HG02798 (cell line): ENCODE measurements around the gene PTPN11.
"Not testable (repeated sequence)": the region's sequence is repeated elsewhere in the genome, so short reads cannot be mapped to it uniquely, and the experiment has no call there.

Source experiments
- ATAC-seq: cut with Tn5 transposase; IDR thresholded peaks from one replicate; pipeline ENCODE4 v1.9.1; 2021; ENCODE audit warnings: mild to moderate bottlenecking; ENCODE audit not compliant: unreplicated experiment, poor library complexity

PTPN11 gene

DNA sequence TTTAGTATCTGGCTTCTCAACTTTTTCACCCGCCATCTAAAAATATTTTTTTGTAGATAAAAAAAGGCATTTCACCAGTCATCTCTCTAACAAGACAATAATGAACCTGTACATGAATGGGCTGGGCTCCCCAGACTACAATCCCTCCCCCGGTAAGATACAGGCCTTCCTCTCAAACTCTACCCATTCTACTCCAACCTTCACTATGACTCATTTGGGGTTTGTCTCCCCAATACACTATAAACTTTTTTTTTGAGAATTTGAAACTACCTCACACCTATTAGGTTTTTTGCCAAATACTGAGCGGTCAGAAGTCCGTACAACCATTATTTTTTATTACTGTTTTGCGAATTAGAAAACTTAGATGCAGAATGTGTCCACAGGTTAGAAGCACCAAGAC lies 10.1 kb upstream of the PTPN11 start:
- no peak for ATAC-seq

DNA sequence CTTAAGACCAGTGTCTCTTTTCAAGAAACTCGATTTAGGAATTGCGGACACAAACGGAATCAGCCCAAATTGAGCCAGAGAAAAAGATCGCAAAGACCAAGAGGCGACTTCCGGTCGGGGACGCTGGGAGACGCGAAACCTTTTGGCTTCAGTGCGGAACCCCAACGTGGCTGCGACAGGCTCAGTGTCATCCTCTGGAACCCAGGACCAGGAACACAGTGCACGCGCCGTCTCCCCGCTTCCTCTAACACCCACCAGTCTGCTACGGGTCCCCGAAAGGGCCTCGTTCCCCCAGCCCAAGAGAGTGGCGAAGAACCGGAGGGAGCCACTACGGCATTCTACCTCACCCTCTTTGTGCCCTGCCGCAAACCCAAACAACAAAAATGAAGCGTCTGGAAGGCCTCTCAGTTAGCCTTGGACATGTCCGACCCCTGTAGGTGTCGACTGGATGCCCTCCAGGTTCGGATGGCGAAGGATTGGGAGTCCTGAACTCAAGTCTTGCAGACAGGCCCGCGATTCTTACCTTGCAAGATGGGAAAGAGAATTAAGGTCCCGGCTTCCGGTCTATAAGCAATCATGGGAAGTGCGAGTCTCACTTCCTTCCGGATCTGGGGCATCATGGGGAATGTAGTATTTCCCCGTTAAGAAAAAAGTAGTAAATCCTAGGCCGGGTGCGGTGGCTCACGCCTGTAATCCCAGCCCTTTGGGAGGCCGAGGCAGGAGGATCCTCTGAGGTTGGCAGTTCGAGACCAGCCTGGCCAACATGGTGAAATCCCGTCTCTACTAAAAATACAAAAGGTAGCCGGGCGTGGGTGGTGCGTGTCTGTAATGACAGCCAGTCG lies 9.5 kb upstream of the PTPN11 start, which contains the start of gene RPL6:
RPL6 (minus strand) TSS at position 542 of the 842 bp plus-strand sequence. CDS start 949 bp downstream, outside the sequence.
- ATAC-seq = peak; percentile 83

DNA sequence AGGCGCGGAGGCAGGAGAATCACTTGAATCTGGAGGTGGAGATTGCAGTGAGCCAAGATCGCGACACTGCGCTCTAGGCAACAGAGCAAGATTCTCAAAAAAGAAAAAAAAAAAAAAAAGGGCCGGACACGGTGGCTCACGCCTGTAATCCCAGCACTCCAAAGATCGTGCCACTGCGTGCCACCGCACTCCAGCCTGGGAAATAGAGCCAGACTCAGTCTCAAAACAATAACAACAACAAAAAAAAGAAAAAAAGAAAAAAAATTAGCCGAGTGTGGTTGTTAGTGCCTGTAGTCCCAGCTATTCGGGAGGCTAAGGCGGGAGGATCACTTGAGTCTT lies 8.9 kb upstream of the PTPN11 start:
- no peak for ATAC-seq

DNA sequence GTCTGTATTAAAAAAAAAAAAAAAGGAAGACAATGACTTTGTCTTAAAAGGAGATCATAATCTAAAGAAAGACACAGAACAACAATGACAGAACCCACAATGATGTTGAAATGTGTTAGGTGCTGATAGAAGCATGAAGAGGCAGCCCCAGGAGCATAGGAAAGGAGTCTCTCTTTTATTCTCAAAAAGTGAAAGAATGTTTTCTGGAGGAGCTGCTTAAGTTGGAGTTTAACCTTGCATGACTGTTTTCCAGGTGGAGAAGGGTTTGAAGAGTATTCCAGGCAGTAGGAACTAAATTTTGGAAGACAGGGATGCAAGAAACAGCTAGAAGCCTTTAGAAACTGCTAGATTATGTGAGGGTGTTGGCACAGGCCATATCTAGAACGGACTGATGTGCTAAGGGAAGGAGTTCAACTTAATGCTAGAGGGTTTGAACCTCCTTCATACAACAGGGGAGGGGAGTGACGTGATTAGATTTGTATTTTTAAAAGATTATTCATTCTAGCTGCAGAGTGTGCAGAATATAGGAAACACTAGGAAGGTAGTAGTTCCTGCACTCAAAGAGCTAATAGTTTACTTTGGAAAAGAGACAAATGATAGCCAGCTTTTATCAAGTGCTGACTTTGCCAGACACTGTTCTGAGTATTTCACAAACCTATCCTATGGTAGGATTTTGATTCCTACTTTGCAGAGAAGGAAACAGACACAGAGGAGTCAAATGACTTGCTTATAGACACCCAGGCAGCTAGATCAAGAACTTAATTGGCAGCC lies 4.7 kb upstream of the PTPN11 start:
- ATAC-seq = no peak

DNA sequence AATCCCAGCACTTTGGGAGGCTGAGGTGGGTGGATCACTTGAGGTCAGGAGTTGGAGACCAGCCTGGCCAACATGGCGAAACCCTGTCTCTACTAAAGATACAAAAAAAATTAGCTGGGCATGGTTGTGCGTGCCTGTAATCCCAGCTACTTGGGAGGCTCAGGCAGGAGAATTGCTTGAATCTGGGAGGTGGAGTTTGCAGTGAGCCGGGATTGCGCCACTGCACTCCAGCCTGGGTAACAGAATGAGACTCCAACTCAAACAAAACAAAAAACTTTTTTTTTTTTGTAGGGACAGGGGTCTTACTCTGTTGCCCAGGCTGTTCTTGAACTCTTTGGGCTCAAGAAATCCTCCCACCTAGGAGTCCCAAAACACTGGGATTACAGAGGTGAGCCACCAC lies 3.3 kb upstream of the PTPN11 start:
- not testable (repeated sequence) for ATAC-seq

DNA sequence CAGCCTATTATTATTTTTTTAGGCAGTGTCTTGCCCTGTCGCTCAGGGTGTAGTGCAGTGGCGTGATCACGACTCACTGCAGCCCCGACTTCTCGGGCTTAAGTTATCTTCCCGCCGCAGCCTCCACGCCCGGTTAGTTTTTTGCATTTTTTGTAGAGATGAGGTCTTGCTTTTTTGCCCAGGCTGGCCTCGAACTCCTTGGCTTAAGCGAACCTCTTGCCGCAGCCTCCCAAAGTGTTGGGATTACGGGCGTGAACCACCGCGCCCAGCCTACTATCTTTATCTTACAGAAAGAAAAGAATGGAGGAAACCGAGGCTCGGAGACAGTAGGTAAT lies 507 bp upstream of the PTPN11 start:
- ATAC-seq = no peak

DNA sequence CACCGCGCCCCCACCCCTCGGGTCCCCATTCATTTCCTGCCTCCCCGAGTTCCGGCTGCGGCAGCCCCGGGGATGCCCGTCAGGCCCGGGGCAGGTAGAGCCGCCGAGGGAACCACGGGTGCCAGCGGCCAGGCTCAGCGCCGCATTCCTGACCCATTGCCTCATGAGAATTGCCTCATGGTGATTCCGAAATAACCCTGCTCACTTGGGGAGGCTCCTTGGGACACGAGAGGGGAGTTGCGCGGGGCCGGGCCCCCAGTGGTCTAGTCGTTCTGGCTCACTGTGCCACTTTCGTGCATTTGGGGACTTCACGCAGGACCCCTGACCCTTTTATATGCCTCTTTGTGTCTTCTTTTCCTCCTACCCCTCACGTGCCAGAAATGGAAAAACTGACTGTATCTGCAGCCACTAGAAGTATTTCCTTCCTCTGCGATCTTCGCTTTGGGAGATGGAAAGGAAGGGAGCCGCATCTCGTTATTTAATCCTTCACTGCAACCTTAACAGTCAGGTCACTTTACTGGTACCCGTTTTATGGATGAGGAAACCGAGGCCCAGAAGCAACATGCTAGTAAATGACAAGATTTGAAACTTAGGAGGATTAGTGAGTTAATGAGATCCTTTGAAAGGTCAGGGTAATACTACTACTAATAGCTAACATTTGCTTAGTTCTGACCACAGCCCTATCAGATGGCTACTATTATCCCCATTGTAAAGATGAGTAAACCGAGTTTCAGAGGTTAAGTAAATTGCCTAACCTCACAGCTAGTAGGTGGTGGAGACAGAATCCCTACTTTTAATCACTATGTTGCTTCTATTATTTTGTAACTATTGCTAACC lies 768 bp downstream of the PTPN11 start:
- no peak for ATAC-seq

DNA sequence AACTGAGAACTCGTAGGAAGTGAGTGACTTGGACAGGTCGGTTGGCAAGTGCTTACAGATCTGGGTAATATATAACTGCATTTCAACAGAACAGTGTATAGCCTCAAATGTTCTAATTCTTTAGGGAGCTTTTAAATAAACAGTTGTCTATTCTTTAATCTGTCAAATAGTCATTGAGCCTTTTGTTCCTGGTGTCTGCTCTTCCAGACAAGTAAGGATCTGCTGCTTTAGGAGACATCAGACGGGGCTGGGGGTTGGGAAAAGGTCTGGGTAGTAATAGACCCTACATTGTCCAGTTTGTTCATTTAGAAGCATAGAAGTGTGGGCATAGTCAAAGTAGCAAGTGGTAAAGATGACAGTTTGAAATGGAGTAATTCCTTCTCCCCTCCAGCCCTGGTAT lies 2.0 kb downstream of the PTPN11 start:
- ATAC-seq = no peak

DNA sequence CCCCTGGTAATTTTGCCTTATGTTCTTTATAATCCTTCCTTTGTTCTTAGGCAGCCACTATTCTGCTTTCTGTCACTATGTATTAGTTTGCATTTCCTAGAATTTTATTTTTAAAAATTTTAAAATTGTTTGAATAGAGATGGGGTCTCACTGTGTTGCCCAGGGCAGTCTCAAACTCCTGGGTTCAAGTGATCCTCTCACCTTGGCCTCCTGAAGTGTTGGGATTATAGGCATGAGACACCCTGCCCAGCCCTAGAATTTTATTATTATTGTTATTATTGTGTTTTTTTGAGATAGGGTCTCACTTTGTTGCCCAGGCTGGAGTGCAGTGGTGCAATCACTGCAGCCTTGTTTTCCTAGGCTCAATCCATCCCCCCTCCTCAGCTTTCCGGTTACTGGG lies 2.6 kb downstream of the PTPN11 start:
- ATAC-seq = no peak

DNA sequence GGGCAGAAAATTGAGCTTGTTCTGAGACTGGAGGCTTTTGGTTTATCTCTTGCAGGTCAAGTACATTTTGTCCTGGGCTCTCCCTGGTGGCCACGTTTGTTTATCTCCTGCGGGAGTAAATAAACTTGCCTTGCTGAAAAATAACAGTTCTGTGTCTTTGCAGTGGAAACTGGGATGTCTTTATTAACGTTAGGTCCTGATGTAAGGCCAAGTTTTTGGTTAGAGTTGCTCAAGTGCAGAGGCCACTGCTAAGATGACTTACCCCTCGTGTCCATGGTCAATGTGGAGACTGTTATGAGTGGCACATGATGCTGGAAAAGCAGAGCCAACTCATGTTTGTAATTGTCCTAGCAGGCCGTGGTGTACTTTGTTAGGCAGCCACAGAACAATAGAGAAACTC lies 3.8 kb downstream of the PTPN11 start:
- ATAC-seq = no peak

DNA sequence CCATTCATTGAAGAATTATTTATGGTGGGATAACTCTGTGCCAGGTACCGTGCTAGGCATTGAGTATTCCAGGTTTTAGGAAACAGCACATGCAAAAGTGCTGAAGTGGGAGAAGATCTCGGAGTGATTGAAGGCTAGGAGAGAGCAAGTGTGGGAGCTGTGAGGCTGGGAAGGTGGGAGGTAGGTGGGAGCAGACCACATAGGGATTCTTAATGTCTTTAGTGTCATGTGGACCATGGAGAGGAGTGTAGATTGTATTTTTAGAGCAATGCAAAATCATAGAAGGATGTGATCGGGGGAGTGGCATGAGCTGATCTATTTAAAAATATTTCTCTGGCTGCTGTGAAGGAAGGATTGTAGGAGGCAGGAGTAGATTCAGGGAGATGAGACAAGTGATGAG lies 5.4 kb downstream of the PTPN11 start:
- no peak for ATAC-seq

DNA sequence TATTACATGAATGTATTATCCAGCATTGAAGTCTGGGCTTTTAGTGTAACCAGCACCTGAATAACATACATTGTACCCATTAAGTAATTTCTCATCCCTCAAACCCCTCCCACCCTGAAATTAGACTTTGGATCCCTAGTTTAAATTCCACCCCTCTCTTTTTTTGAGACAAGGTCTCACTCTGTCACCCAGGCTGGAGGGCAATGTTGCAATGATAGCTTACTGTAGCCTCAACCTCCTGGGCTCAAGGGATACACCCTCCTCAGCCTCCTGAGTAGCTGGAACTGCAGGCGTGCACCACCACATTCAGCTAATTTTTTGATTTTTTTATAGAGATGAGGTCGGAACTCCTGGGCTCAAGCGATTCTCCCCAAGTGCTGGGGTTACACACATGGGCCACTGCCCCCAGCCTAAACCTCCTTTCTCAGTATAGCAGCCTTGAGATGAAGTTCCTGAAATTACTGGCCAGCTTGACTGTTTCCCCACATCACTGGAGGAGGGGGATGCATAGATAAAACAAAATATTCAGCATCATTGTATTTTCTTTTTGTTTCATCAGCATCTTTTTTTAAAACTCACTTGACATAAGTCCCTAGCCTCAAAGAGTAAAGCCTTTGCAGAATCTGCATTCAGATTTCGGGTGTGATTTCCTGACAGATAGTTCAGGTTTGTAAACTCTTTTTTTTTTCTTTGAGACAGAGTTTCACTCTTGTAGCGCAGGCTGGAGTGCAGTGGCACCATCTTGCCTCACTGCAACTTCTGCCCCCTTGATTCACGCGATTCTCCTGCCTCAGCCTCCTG lies 7.0 kb downstream of the PTPN11 start:
- no peak for ATAC-seq

DNA sequence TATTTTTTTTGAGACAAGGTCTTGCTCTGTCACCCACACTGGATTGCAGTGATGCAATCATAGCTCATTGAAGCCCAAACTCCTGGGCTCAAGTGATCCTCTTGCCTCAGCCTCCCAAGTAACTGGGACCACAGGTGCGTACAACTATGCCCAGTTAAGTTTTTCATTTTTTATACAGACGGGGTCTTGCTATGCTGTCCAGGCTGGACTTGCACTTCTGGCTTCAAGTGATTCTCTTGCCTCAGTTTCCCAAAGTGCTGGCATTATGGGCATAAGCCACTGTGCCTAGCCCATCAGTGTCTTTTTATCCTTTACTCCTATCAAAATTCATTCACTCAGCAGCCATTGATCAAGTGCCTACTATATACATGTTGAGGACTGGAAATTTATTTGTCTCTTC lies 9.0 kb downstream of the PTPN11 start:
- ATAC-seq = no peak

DNA sequence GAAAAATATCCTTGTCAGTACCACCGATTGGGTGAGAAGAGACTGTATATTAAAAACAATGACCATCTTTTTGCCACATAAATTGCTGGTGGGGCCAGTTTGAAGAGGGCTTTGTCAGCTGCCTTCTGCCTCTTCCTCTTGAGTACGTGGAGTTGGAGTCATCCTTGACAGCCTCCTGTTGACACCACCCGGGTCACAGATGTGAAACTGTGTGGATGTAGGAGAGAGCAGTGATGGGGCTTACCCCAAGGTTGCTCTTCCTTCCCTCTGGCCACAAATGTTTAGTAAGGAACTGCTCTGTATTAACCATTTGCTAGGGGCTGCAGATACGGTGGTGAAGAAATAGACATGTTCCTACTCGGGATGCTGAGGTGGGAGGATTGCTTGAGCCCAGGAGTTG lies 12.2 kb downstream of the PTPN11 start:
- ATAC-seq = no peak

DNA sequence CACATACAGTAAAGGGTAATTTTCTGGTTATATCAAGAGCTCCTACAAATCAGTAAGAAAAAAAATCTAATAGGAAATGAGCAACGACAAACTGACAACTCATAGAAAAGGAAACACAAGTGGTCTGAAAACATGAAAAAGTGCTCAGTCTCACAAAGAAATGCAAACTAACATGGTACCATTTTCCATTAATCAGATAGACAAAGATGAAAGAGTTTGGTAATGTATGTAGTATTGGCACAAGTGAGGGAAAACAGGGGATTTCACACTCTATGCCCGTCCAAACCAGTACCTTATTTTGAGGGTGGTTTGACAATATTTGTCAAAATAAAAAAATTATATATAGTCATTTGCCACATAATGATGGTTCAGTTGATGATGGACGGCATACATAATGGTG lies 13.2 kb downstream of the PTPN11 start:
- no peak for ATAC-seq

DNA sequence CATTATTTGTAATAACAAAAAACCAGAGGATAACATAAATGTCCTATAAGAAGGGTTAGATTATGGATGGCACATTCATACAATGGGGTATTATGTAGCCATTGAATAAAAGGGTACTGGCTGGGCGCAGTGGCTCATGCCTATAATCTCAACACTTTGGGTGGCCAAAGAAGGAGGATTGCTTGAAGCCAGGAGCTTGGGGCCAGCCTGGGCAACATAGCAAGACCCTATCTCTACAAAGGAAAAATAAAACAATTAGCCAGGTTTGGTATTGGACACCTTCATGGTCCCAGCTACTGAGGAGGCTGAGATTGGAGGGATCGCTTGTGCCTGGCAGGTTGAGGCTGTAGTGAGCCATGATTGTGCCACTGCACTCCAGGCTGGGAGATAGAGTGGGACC lies 14.8 kb downstream of the PTPN11 start:
- no peak for ATAC-seq

DNA sequence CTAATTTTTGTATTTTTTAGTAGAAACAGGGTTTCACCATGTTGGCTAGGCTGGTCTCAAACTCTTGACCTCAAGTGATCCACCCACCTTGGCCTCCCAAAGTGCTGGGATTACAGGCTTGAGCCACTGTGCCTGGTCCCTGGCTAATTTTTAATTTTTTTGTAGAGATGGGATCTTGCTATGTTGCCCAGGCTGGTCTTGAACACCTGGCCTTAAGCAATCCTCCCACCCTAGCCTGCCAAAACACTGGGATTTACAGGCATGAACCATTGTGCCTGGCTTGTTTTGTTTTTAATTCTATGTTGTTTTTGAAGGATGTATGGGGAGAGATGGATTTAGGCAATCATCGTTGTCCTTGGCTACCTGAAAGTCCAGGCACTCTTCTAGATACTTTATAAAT lies 19.9 kb downstream of the PTPN11 start:
- not testable (repeated sequence) for ATAC-seq

DNA sequence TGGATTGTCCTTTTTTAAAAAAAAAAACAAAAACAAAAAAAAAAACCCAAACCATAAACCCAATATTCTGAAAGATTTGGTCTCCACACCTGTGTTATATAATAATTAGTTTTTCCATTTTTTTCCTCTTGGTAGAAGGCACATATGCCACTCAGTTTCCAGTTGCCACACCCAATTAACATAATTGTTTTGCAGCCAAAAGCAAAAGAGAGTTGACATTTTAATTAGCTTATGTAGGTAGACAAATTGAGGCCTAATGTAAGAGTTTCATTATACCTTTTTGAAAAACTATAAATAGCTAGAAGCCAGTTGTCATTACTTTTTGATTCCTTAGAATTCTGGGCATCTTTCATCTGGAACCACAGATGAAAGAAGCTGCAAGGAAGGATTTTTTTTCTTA lies 21.0 kb downstream of the PTPN11 start:
- ATAC-seq = no peak

DNA sequence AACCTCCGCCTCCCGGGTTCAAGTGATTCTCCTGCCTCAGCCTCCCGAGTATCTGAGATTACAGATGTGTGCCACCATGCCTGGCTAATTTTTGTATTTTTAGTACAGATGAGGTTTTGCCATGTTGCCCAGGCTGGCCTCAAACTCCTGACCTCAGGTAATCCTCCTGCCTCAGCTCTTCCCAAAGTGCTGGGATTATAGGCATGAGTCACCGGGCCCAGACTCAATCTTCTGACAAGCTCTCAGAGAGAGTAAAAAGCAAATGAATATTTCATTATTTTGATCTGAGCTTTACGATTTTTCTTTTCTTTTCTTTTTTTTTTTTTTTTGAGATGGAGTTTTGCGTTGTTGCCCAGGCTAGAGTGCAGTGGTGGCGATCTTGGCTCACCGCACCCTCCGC lies 21.9 kb downstream of the PTPN11 start:
- not testable (repeated sequence) for ATAC-seq

DNA sequence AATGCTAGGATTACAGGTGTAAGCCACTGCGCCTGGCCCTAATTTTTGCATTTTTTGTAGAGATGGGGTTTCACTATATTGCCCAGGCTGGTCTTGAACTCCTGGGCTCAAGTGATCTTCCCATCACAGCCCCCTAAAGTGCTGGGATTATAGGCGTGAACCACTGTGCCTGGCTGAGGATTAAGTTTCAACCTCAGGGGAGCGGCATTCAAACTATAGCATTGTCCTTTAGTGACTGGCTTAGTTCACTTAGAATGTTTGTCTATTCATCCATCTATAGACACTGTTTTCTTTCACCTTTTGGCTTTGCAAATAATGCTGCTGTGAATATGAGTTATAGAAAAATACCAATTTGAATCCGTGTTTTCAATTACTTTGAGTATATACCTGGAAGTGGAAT lies 25.2 kb downstream of the PTPN11 start:
- ATAC-seq = no peak
